Measurements from ENCODE around the gene B3GNT3.
"Not testable (repeated sequence)": the region's sequence is repeated elsewhere in the genome, so short reads cannot be mapped to it uniquely, and the experiment has no call there.

B3GNT3 gene

DNA sequence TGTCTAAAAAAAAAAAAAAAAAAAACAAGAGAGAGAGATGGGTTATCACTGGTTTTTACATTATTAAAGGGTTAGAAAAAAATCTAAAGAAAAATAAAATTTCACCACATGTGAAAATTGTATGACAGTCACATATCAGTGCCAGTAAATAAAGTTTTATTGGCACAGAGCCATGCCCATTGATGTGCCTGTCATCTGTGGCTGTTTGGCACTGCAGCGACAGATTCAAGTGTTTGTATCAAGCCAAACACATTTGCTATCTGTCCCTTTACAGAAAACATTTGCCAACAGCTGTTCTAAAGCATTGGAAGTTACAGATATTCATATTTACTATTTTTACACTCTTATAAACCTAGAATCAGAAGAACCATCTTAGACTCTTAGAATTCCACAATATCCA lies 27.4 kb upstream of the B3GNT3 start:
- DNase-seq = no peak

DNA sequence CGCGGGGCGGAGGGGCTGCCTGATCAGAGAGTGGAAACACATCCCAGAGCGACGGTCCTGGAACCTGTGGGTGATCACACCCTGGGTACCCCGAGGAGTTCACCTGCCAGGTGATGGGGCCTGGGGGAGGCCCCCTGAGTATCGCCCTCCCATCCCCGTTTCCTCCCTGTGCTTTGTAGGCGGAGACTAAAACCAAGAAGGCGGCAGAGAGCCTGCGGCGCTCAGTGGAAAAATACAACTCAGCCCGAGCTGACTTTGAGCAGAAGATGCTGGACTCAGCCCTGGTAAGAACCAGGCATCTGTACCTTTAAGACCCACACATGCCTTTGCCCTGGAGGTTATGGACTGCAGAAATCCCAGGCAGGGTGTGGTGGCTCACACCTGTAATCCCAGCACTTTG lies 24.3 kb upstream of the B3GNT3 start:
- DNase-seq = no peak

GRCh38 chr19:17772172-17772571 lies 22.8 kb upstream of the B3GNT3 start:
- DNase-seq = no peak

DNA sequence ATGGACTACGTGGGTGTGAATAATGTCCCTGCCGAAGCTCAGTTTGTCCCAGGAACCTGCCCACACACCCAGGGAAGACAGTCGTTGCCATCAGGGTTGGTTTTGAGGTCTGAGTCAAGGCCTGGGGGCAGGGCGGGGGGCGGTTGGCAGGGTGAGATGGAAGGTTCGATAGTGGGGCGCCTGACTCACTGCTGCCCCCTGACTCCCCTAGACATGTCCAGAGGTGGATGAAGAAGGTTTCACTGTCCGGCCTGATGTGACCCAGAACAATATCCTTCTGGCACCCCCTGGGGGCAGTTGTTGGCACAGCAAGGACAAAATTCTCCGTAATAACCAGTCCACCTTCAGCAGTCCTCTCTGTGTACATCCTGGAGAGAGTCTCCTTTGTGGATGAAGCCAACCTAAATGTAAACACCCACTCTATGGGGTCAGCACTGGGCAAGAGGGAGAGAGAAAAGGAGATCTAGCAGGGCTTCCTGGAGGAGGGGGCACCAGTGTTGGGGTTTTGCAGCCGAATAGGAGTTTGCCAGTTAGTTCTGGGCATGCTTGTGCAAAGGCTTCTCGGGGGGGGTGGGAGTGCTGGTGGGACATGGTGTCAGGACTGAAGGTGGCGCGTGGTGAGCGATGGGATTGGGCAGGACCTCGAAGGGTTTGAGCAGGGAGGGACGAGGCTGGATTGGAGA lies 19.6 kb upstream of the B3GNT3 start:
- DNase-seq = peak; percentile 56

DNA sequence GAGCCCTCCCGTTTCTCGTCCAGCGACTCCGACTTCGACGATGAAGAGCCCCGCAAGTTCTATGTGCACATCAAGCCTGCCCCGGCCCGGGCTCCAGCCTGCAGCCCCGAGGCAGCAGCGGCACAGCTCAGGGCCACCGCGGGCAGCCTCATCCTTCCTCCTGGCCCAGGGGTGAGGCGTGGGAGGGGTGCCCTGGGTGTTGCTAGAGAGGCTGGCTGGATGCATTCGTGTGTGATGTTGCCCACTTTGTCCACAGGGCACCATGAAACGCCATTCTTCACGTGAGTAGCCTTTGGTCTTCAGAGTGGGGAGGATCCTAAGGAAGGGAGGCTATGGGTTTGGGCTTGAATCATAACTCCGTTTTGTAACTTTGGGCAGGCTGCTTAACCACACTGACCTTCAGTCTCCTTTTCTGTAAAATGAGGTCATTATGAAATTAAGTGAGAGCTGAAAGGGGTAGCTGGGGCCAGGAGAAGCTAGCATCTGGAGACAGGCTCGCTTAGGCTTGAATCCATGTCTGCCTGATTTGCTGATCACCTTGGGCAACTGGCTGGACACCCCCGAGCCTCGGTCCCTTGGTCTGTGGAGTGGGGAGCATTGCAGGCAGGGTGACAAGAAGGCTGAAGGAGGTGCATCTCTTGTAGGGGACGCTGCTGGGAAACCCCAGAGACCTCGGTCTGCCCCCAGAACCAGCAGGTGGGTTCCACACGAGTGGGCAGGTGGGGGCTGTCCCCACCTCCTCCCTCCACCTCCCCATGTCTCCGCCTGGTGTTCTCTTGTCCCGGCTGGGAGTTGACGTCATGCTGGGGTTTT lies 18.7 kb upstream of the B3GNT3 start:
- DNase-seq = no peak

DNA sequence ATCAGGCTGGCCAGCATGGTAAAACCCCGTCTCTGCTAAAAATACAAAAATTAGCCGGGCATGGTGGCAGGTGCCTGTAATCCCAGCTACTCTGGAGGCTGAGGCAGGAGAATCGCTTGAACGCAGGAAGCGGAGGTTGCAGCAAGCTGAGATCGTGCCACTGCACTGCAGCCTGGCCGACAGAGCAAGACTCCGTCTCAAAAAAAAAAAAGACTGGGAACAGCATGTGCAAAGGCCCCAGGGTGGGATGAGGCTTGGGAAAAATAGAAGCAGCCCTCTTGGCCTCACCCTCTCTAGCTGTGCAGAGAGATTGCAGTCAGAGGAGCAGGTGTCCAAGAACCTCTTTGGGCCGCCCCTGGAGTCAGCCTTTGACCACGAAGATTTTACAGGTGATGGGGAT lies 17.1 kb upstream of the B3GNT3 start:
- DNase-seq = not testable (repeated sequence)

GRCh38 chr19:17778251-17778967 lies 16.5 kb upstream of the B3GNT3 start:
- DNase-seq = peak; percentile 38

DNA sequence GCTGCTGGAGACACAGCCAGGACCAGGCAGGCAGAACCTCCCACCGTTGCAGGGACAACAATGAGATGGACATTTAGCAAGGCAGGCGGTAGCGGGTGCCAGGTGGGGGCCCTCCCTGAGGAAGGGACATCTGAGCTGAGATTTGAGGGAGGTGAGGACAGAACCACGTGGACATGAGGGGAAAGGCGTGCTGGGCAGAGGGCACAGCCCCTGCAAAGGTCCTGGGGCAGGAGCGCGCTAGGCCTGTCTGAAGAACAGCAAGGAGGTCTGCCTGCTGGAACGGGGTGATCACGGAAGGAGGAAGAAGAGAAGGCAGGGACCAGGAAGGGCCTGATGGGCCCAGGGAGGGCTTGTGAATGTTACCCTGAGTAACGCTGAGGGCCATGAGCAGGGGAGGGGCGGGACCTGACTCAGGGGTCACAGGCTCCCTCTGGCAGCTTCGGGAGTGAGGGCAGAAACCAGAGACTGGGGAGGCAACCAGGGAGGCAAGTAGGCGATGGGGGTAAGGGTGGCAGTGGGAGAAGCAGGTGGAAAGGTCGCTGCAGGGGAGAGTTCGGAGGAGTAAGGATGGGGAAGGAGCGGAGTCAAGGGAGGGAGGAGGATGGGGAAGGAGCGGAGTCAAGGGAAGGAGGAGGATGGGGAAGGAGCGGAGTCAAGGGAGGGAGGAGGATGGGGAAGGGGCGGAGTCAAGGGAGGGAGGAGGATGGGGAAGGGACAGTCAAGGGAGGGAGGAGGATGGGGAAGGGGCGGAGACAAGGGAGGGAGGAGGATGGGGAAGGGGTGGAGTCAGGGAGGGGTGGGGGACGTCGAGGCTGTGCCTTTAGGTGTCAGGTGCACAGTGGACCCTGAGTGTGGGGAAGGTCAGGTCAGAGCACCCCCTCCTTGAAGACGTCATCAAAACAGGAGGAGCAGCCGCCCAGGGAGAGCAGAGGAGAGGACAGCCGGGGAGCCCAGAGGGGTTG lies 15.7 kb upstream of the B3GNT3 start:
- peak; percentile 30 for DNase-seq

- DNase-seq = no peak
Observed at GRCh38 chr19:17780781-17781180, 14.2 kb upstream of the B3GNT3 start.

GRCh38 chr19:17783721-17784120 lies 11.2 kb upstream of the B3GNT3 start:
- DNase-seq = not testable (repeated sequence)

- DNase-seq = peak; percentile 83
Observed at GRCh38 chr19:17784201-17785008, 10.5 kb upstream of the B3GNT3 start.

- no peak for DNase-seq
Observed at GRCh38 chr19:17787274-17787913, 7.5 kb upstream of the B3GNT3 start.

GRCh38 chr19:17788632-17789031 lies 6.3 kb upstream of the B3GNT3 start:
- no peak for DNase-seq

DNA sequence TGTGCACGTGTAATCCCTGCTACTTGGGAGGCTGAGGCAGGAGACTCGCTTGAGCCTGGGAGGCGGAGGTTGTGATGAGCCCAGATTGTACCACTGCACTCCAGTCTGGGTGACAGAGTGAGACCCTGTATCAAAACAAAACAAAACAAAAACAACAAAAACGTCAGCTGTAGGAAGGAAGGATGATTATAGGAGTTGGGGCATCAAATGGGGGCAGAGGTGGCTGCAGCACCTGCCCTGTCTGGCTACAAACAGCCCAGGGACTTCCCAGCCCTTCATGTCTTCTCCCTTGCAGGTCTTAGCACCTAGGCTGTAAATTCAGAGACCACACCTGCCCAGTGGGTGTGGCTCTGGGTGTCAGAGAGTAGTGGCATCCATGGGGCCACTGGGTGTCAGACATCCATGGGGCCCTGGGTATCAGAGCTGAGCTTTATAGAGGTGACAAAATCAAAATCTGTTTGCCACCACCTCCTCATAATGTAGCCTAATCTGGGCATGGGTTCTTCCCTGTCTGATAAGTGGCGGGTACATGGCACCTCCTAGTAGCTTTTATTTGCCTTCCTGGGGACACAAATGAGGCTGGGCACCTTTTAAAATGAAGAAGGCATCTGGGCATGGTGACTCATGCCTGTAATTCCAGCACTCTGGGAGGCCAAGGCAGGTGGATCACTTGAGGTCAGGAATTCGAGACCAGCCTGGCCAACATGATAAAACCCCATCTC lies 4.7 kb upstream of the B3GNT3 start:
- no peak for DNase-seq

DNA sequence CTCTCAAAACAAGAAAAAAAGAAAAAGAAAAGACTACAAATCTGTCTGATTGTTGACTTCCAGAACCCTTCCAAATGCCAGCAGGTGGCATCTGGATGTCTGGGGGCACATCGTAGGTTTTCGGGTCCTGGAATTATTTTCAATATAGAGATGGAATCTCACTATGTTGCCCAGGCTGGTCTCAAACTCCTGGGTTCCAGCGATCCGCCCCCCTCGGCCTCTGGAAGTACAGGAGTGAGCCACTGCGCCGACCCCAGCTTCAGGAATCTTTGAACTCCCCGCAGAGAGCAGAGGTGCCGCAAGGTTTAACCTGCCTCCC lies 567 bp upstream of the B3GNT3 start:
- DNase-seq = no peak

DNA sequence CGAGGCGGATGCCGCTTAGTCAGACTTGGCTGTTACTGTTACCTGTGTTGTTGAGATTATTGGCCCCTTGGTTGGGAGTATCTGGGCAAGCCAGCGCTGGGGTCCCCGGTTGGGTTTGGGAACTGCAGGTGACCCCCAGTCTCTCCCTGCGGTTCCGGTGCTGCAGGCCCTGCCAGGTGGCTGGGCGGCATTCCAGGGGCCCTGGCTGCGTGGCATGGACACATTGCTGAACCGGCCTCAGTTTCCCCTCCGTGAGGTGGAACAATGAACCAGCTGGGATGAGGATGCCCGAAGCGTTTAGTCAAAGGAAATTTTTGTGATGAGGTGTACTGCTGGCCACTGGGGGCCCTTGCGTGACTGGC lies 538 bp downstream of the B3GNT3 start:
- DNase-seq = no peak

- no peak for DNase-seq
Observed at GRCh38 chr19:17796013-17796837, 1.3 kb downstream of the B3GNT3 start.

DNA sequence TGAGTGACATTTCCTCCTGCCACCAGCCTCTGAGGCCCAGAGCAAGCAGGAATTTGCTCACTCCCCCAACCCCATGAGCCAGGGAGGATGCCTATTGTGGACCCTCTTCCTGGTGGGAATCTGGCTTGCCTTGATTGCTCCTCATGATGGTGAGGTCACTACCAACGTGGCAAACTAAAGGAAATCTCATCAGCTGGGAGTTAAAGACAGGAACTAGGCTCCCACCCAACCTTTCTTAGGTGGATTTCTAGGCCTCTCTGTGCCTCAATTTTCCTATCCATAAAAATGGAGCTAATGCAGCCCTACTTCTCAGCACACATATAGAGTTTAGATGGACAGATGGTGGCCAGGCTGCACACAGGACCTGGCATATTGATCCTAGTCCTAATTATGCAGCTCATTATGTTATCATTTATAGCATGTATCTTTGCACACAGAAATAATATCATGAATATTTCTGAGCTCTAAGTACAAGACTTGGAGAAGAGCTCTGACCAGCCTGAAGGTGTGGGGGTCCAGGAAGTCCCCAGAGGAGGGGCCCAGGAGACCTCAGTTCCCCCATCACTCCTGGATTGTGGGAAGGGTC lies 2.0 kb downstream of the B3GNT3 start:
- no peak for DNase-seq
